Measurements from ENCODE around the gene STOX1.
A peak's percentile ranks its signal among the peaks of the same experiment; 100 is the strongest.
"Not testable (repeated sequence)": the region's sequence is repeated elsewhere in the genome, so short reads cannot be mapped to it uniquely, and the experiment has no call there.

STOX1 gene

GRCh38 chr10:68895041-68895440 is 67.7 kb downstream of the STOX1 start:
- no peak for DNase-seq (ENCODE audit: low spot score)

GRCh38 chr10:68897336-68897741 is 70.0 kb downstream of the STOX1 start:
- DNase-seq (ENCODE audit: low spot score), result peak; percentile 71

- DNase-seq (ENCODE audit: low spot score), result no peak
Measured at GRCh38 chr10:68899186-68899745, 71.9 kb downstream of the STOX1 start.

- peak; percentile 69 for DNase-seq (ENCODE audit: low spot score)
Measured at GRCh38 chr10:68900427-68901104, 73.2 kb downstream of the STOX1 start.

DNA sequence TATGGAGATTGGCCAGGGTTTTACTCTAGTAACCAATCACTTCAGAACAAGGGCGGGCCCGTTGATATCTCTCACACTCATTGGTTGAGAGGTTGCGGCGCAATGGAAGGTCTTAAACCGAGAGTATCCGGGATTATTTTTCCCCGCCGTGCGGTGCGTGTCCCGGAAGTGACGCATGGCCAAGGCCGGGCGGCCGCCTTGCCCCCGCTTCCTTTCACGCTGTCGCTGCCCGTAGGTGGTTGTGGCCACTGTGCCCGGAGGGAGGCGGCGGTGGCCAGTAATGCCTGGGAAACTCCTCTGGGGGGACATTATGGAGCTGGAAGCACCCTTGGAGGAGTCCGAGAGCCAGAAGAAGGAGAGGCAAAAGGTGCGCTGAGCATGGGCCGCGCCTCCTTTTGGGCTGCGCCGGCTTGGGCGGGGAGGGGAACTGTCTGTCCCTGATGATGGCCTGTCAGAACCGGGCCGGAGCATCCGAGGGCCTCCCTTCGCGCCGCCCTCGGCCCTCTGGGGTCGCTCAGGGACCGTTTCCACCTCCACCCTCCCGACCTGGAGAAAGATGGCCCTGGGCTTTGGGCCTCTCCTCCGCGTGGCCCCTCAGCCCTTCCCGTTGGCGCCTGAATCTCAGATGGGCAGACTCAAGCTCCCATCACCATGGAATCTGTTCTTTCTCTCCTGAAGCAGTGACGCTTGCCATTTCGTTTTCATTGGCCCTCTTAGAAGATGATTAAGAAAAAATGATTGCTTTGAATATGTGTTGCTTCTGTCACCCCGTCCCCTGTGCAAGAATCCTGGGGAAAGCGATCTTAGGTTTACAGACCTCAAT is 74.0 kb downstream of the STOX1 start, which contains the start of gene DDX50:
TSS of gene DDX50 (plus strand) at position 211 of the 823 bp plus-strand sequence. CDS start at position 281, 70 bp downstream.
- peak; percentile 96 for DNase-seq (ENCODE audit: low spot score)

DNA sequence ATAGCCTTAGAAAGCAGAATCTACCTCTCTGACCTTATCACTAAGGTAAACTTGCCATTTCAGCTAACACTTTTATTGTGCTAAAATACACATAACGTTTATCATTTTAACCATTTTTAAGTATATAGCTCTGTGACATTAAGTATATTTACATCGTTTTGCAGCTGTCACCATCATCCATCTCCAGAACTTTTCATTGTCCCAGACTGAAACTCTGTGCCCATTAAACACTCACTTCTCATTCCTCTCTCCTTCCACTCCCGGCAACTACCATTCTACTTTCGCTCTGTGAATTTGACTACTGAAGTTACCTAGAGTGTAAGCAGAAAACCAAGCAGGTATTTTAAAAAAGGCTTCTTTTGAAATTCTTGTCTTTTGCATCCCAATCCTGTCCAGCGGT is 75.1 kb downstream of the STOX1 start:
- no peak for DNase-seq (ENCODE audit: low spot score)

DNA sequence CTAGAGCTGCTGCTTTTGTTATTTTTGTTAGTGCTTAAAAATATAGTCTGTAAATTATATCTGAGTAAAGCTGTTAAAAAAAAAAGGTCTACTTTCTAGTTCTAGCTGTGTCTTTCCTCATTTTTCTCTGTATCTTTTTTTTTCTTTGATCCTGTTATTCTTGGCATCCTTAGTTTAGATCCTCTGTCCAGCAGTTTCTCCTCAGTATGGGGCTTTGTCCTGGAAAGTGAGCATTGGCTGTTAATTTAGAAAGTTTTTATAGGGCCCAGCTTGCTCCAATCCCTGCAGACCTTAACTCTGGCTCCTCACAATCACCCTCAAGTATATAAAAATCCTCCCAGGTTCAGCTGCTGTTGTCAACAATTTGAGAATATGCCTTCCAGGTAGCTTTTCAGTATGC is 97.3 kb downstream of the STOX1 start:
- DNase-seq (ENCODE audit: low spot score), result no peak

GRCh38 chr10:68925489-68925888 is 98.2 kb downstream of the STOX1 start:
- no peak for DNase-seq (ENCODE audit: low spot score)

DNA sequence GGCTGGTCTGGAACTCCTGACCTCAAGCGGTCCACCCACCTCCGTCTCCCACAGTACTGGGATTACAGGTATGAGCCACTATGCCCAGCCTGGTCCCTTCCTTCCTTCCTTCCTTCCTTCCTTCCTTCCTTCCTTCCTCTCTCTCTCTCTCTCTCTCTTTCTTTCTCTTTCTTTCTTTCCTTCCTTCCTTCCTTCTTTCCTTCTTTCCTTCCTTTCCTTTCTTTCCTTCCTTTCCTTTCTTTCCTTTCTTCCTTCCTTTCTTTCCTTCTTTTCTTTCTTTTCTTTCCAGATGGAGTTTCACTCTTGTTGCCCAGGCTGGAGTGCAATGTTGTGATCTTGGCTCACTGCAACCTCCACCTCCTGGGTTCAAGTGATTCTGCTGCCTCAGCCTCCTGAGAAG is 101.8 kb downstream of the STOX1 start:
- DNase-seq (ENCODE audit: low spot score), result not testable (repeated sequence)

DNA sequence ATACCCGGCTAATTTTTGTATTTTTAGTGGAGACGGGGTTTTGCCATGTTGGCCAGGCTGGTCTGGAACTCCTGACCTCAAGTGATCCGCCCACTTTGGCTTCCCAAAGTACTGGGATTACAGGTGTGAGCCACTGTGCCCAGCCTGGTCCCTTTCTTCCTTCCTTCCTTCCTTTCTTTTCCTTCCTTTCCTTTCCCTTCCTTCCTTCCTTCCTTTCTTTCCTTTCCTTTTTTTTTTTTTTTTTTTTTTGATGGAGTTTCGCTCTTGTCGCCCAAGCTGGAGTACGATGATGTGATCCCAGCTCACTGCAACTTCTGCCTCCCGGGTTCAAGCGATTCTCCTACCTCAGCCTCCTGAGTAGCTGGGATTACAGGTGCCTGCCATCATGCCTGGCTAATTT is 102.6 kb downstream of the STOX1 start:
- DNase-seq (ENCODE audit: low spot score), result not testable (repeated sequence)

DNA sequence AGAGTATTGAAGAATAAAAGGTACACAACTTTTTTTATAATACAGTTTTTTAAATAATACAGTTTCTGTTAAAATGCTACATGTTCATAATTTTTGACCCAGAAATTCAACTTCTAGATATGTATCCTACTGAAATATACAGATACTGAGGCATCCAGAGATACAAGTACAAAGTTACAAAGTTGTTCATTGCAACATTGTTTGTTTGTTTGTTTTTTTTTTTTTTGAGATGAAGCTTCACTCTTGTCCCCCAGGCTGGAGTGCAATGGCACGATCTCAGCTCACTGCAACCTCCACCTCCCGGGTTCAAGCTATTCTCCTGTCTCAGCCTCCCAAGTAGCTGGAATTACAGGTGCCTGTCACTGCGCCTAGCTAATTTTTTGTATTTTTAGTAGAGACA is 105.5 kb downstream of the STOX1 start:
- not testable (repeated sequence) for DNase-seq (ENCODE audit: low spot score)

GRCh38 chr10:68934994-68935393 is 107.7 kb downstream of the STOX1 start:
- no peak for DNase-seq (ENCODE audit: low spot score)

DNA sequence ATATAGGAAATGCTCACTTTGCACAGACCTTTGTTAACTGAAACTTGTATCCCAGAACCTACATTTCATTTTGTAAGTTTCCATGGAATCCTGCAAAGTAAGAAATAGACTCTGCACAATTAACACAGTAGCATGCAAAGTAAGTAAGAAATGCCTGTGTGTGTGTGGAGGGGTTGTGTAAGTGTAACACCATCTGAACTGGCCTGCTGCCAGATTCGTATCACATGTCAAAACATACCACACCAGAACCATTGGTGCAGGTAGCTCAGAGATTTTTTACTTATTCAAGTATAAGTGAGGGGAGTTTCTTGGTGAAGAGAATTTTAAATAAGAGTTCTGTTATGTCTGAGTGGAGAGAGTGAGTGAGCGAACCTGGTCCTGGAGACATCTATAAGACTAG is 110.8 kb downstream of the STOX1 start:
- peak; percentile 8 for DNase-seq (ENCODE audit: low spot score)

DNA sequence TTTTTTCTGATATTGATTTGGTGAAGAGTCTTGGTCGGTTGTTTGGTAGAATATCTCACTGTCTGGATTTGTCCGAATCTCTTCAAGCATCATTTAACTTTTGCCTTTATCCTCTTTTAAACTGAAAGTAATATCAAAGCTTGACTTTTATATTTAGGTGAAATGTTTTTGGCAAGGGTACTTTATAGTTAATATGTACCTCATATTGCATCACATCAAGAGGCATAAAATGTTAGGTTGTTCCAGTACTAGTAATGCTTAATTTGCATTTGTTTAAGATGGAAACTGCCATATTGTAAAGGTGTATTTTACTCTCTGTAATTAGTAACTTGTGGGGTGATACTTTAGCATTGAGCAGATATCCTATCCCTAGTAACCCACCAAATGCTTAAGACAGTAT is 111.6 kb downstream of the STOX1 start:
- no peak for DNase-seq (ENCODE audit: low spot score)

DNA sequence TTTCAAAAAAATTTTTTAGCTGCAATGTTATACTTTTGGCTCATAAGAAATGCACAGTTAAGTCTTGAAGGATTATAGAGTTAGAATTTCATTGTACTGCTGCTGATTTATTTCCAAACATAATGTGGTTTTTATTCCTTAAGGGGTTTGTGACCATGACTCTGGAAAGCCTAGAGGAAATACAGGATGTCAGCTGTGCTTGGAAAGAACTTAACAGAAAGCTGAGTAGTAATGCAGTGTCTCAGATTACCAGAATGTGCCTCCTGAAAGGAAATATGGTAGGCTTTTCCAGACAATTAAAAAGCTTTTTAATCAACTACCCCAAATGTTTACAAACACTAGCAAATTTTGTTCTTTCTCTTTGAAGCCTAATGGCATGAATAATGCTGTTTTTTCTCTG is 113.6 kb downstream of the STOX1 start:
- not testable (repeated sequence) for DNase-seq (ENCODE audit: low spot score)

Measured in AG20443 (cell line).